GM13977 (cell line): ENCODE results near the gene OR6C75.
"Not testable (repeated sequence)": the region's sequence is repeated elsewhere in the genome, so short reads cannot be mapped to it uniquely, and the experiment has no call there.

Experiments used
- DNase-seq: peaks from one replicate; pipeline ENCODE4 v3.0.0; 2012; ENCODE audit warnings: low spot score
- in situ Hi-C: fragments of 300-500 bp; cut with MboI; formaldehyde crosslinking; loops from one replicate; pipeline ENCODE4 v1.12.0; 2022; ENCODE audit warnings: low sequenced_read_pairs, low pct_unique_long_range_greater_than_20kb, mixed read lengths, inconsistent platforms; ENCODE audit not compliant: unreplicated experiment
- TF ChIP-seq, protein P1 (sequence below): IDR thresholded peaks from 2 replicates; pipeline ENCODE4 v1.5.1; 2012; ENCODE audit warnings: mild to moderate bottlenecking, control low read depth; ENCODE audit not compliant: insufficient read depth; ENCODE audit errors: extremely low read depth, missing control alignments

The OR6C75 gene

DNA sequence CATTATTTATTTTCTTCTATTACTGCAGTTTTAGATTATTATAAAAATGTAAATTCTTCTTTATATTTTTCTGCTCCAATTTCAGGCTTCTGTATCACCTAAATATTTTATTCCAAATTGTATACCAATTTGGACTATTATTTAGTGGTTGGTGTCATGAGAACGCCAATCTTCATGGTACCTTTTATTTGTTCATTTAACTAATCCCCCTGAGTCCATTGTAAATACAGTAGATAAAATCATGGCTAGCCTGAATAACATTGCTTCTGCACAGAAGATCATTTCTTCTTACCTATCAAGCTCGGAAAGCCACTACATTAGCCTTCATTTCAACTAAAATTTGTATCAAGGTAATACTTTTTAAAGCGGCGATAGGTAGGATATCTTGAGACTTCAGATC lies at the start of gene OR6C75:
Gene OR6C75 (plus strand): TSS at position 301 of the 400 bp plus-strand sequence. CDS start 2,136 bp downstream, outside the sequence.
- TF ChIP-seq, protein P1, sequence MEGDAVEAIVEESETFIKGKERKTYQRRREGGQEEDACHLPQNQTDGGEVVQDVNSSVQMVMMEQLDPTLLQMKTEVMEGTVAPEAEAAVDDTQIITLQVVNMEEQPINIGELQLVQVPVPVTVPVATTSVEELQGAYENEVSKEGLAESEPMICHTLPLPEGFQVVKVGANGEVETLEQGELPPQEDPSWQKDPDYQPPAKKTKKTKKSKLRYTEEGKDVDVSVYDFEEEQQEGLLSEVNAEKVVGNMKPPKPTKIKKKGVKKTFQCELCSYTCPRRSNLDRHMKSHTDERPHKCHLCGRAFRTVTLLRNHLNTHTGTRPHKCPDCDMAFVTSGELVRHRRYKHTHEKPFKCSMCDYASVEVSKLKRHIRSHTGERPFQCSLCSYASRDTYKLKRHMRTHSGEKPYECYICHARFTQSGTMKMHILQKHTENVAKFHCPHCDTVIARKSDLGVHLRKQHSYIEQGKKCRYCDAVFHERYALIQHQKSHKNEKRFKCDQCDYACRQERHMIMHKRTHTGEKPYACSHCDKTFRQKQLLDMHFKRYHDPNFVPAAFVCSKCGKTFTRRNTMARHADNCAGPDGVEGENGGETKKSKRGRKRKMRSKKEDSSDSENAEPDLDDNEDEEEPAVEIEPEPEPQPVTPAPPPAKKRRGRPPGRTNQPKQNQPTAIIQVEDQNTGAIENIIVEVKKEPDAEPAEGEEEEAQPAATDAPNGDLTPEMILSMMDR: no peak
- no peak for DNase-seq
- in situ Hi-C loops: no loop called here

DNA sequence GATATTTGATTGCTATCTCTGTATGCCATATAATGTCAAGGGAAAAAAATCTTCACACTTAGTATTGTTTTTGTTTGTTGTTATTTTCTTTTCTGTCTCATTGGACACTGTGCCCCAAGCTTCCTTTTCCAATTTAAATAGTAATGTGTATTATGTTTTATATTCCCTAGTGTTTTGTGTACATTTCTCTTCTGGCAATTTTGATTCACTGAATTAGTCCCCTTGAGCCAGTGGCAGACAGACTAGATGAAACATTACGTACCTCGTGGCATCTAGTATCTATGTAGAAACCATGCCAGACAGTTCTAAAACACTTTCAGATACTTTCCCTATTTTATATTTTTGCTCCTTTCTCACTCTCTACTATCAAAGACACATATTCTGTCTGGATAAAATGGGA lies 48.7 kb upstream of the OR6C75 start, which contains the start of gene OR6C1:
Gene OR6C1 (plus strand): TSS at position 301 of the 400 bp plus-strand sequence. CDS start 6,257 bp downstream, outside the sequence.
- in situ Hi-C loops: no loop called here
- DNase-seq: no peak
- TF ChIP-seq, protein P1: no peak

DNA sequence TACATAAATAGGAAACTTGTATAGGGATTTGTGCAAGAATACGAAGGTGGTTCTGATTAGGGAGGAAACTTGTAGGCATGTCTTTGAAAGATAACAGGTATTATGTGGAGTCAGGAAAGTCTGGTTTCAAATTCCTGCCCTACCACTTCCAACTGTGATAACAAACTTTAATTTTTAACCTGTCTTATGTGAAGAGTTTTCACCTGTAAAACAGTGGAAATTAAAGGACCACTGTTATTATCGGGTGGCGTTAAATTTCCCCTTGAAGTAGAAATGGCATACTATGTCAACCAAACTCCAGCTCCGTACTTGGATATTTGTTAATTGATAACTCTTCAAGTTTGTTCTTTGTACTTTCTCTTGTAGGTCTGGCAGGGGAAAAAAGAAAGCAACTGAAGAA lies 42.6 kb upstream of the OR6C75 start:
- TF ChIP-seq, protein P1: no peak
- in situ Hi-C loops: no loop called here
- DNase-seq: no peak

DNA sequence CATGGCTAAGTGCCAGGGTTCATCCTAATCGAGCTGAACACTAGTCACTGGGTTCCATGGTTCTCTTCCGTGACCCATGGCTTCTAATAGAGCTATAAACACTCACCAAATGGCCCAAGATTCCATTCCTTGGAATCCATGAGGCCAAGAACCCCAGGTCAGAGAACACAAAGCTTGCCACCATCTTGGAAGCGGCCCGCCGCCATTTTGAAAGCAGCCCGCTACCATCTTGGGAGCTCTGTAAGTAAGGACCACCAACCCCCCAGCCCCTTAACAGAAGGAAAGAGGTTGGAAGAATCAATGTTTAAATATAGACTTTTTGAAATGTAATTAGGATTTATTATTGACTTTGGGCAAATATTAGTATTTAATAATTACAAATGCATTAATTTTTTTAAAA lies 37.0 kb upstream of the OR6C75 start:
- DNase-seq, in situ Hi-C loops: not testable (repeated sequence)

DNA sequence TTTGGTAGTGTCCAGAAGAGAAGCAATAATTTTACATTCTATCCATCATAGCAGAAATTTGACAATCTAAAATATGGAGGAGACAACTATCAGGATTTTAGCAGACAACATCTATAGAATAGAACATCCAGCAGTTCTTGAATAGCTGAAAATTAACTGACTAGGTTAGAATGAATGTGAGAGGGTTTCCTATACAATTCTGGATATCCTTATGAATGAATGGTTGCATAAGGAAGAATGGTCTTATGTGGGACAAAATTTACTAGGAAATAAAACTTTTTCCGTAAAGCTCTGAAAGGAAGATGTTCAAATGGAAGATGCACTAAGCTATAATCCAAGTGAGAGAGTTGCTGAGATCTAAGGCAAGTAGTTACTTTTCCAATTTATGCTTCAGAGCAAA lies 32.3 kb upstream of the OR6C75 start, which contains the start of gene OR6C3:
Gene OR6C3 (plus strand): TSS at position 301 of the 400 bp plus-strand sequence. CDS start 955 bp downstream, outside the sequence.
- no peak for DNase-seq
- in situ Hi-C loops: no loop called here
- TF ChIP-seq, protein P1: no peak

DNA sequence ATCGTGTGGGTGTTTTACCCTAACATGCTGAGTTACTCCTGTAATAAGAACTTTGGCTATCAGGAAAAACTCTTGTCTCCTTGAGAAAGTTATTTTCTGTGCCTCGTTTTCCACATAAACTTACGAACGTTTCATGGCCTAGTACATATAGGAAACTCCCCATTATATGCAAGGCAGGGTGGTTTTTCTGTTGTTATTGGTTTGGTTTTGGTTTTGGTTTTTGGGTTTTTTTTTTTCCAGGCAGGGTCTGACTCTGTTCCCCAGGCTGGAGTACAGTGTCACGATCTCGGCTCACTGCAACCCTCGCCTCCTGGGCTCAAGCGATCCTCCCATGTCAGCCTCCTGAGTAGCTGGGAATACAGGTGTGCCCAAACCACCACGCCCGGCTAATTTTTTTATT lies 26.8 kb upstream of the OR6C75 start:
- no peak for DNase-seq
- in situ Hi-C loops: no loop called here
- TF ChIP-seq, protein P1: no peak

DNA sequence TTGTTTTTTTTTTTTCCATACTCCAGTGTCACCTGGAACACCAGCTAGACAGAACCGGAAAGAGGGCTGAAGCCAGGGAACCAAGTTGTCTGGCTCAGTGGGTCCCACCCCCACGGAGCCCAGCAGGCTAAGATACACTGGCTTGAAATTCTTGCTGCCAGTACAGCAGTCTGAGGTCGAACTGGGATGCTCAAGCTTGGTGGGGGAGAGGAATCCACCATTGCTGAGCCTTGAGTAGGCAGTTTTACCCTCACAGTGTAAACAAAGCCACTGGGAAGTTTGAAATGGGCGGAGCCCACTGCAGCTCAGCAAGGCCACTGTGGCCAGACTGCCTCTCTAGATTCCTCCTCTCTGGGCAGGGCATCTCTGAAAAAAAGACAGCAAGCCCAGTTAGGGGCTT lies 7.4 kb upstream of the OR6C75 start:
- DNase-seq, in situ Hi-C loops: not testable (repeated sequence)

DNA sequence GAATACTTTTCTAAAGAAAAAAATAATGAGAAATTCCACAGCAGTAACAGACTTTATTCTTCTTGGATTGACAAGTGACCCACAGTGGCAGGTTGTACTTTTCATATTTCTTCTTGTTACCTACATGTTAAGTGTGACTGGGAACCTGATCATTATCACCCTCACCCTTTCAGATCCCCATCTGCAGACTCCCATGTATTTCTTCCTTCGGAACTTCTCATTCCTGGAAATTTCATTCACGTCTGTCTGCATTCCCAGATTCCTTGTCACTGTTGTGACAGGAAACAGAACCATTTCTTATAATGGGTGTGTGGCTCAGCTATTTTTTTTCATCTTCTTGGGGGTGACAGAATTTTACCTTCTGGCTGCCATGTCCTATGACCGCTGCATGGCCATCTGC lies 2.3 kb downstream of the OR6C75 start:
- no peak for DNase-seq
- in situ Hi-C loops: no loop called here
- TF ChIP-seq, protein P1: no peak
